NOMO-1 treated with DMSO at 0.1 percent for 48 hours (cell line): Measurements from ENCODE around the gene DBP.
"Not testable (repeated sequence)": the region's sequence is repeated elsewhere in the genome, so short reads cannot be mapped to it uniquely, and the experiment has no call there.

Source experiments
- DNase-seq: peaks from one replicate; lab custom pipeline; 2025; ENCODE audit not compliant: unreplicated experiment; lab: John Stamatoyannopoulos, UW

The DBP gene

DNA sequence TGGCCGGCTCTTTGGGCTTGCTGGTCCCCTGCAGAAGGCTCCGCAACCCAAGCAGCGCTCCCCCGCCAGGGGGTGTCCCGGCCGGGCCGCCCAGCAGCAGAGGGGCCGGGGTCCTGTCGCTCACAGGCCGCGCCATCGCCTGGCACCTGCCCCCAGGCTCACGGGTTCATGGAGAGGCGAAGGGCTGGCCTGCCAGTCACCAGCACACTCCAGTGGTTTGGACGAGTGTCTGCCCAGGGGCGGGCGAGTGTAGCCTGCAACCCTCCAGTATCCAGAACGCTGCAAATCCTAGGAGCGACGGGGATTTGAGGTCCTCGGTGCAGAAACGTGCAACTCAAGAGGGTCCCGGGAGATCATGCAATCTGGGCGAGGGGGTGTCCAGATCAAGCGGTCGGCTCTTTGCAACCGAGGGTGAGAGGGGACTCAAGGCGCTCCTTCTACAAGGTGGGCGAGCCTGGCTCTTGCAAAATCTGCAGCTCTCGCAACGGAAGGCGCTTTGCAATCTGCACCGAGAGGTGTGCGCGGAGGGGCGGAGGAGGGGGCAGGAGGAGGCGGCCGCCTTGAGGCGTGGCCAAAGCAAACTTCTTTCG lies at the start of gene DBP:
Gene DBP, minus strand, starts transcription at position 521 of the 590 bp plus-strand sequence. Its CDS starts 385 bp downstream, at position 136.
- DNase-seq = no peak

GRCh38 chr19:48686637-48687036 lies 49.5 kb upstream of the DBP start:
- not testable (repeated sequence) for DNase-seq

DNA sequence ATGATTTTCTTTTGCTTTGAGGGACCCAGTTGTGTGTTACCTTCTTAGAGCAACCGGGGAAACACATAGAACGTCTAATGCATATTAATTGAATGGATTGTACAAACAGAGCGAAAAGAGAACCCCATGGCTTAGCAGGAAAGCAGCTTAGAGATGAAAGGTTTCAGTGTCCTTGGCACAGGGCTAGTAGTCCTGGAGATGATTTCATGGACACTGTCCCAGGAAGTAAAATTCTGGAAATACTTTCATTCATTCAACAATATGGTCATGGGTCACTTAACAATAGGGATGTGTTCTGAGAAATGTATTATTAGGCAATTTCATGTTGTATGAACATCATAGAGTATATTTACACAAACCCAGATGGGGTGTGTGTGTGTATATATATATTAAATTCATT lies 48.9 kb upstream of the DBP start:
- no peak for DNase-seq

DNA sequence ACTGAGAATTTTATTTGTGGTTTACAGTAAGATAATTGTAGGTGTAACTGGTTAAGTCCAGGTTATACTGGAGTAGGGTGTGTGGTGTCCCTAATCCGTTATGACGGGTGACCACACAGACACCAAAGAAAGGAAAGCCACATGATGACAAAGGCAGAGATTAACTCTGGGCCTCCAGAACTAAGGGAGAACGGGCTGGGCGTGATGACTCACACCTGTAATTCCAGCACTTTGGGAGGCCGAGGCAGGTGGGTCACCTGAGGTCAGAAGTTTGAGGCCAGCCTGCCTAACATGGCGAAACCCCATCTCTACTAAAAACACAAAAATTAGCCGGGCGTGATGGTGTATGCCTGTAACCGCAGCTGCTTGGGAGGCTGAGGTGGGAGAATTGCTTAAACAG lies 48.4 kb upstream of the DBP start:
- DNase-seq = no peak

DNA sequence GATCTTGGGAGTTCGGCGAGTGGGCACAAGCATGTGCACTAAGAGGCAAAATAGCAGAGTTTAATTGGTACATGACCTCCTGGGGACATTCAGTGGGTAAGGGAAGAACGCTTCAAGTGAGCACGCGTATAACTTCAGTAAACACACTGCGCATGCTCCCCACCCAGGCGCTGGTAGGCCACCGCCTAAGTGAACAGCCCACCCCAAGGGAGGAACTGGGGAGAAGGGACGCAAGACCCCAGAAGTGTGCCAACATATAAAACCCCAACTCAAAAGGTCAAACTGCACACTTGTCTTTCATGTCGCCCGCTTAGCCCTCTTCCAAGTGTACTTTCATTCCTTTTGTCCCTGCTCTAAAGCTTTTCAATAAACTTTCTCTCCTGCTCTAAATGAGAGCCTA lies 46.2 kb upstream of the DBP start:
- no peak for DNase-seq

- no peak for DNase-seq
Observed at GRCh38 chr19:48681127-48681470, 43.9 kb upstream of the DBP start.

DNA sequence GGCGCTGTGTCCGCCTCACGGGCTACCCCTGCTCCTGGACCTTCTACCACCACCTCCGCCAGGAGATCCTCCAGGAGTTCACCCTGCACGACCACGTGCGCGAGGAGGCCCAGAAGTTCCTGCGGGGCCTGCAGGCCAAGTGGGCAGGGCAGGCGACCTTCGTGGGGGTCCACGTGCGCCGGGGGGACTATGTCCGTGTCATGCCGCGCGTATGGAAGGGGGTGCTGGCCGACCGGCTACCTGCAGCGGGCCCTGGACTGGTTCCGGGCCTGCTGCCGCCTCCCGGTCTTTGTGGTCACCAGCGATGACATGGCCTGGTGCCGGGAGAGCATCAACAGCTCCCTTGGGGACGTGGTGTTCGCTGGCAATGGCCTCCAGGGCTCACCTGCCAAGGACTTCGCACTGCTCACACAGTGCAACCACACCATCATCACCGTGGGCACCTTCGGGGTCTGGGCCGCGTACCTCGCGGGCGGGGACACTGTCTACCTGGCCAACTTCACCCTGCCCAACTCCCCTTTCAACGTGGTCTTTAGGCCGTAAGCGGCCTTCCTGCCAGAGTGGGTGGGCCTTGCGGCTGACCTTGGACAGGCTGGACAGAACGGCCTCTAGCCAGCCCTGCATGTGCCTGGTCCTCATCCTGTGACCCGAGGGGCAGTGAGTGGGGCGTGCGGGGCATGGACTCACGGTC lies 43.4 kb upstream of the DBP start:
- DNase-seq = no peak

GRCh38 chr19:48680006-48680405 lies 42.8 kb upstream of the DBP start:
- not testable (repeated sequence) for DNase-seq

DNA sequence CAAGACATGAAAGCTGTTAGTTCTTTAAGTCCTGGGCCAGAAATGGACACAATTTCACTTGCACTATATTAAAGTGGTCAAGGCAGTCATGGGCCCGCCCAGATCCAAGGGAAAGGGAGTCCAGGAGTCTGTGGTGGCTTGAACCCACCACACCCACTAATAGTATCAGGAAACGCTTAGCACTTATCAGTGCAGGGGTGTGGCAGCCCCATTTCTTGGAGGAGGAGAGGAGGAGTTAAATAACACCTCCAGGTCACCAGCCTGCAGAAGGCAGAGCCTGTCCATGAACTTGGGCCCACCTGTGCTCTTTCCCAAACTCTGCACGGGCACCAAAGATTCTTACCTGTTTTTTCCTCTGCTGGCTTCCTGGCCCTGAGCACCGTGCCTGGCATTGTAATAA lies 41.0 kb upstream of the DBP start:
- DNase-seq = no peak

GRCh38 chr19:48676887-48677286 lies 39.7 kb upstream of the DBP start:
- DNase-seq = no peak

DNA sequence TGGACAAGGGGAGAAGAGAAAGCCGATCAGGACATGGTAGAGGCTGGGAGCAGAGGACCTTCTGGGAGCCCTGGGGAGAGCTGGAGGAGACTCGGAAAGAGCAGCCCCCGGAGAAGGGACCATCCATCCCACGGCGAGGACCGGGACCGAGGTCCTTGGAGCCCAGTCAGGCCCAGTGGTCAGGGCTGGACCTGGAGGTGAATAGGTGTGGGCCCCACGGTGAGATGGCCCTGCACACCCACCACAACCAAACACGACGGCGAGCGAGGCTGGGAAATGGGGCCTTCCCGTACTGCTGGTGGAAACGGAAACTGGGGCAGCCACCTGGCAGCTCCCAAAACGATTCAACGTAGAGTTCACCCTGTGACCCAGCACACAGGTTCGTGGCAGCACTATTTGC lies 39.3 kb upstream of the DBP start:
- DNase-seq = no peak

- peak; percentile 57 for DNase-seq
Observed at GRCh38 chr19:48674921-48675824, 38.0 kb upstream of the DBP start.

GRCh38 chr19:48674216-48674809 lies 37.1 kb upstream of the DBP start:
- DNase-seq = no peak

GRCh38 chr19:48673436-48674100 lies 36.4 kb upstream of the DBP start:
- no peak for DNase-seq

- DNase-seq = no peak
Observed at GRCh38 chr19:48672994-48673393, 35.8 kb upstream of the DBP start, which contains the start of gene NTN5. Gene NTN5, minus strand, starts transcription at chr19:48673017. Its CDS starts 2,031 bp downstream, at chr19:48670986.

GRCh38 chr19:48671446-48671995 lies 34.3 kb upstream of the DBP start:
- no peak for DNase-seq

GRCh38 chr19:48670699-48671445 lies 33.7 kb upstream of the DBP start:
- DNase-seq = no peak

DNA sequence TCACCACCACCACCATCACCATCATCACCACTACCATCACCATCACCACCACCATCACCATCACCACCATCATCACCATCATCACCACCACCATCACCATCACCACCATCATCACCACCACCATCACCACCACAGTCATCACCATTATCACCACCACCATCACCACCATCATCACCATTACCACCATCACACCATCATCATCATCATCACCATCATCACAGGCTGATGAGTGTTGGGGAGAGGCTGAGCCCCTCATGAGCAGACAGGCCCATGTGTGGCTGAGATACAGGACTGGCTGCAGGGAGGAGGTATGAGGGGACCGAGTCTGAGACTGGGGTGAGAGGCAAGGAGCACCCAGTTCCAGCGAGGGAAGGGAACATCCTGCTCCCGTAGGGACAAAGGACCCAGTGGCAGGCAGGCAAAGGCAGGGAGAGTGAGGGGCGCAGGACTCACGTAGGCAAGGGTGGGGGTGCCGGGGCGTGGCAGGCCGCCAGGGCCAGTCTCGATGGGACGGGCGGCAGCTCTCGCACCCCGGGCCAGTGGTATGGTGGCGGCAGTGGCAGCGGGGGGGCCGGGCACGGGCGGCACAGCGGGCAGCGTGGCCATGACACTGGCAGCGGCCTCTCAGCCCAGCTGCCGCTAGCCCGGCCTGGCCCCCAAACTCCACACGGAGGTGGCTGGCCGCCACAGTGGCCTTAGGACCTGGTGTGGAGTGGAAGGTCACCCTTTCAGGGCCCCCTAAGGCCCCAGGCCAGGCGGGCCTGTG lies 32.9 kb upstream of the DBP start:
- DNase-seq = no peak

DNA sequence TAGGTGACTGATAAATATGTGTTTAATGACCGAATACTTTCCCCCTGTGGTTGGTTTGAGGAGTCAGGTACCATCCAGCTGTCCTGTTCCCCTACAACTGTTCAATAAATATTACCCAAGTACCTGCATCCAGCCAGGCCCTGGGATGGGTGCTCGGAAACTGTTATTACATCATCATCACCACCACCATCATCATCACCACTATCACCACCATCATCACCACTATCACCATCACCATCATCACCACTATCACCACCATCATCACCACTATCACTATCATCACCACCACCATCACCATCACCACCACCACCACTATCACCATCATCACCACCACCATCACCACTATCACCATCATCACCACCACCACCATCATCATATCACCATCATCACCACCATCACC lies 31.6 kb upstream of the DBP start:
- no peak for DNase-seq
